Measurements from ENCODE around the gene RPN2.

DNA sequence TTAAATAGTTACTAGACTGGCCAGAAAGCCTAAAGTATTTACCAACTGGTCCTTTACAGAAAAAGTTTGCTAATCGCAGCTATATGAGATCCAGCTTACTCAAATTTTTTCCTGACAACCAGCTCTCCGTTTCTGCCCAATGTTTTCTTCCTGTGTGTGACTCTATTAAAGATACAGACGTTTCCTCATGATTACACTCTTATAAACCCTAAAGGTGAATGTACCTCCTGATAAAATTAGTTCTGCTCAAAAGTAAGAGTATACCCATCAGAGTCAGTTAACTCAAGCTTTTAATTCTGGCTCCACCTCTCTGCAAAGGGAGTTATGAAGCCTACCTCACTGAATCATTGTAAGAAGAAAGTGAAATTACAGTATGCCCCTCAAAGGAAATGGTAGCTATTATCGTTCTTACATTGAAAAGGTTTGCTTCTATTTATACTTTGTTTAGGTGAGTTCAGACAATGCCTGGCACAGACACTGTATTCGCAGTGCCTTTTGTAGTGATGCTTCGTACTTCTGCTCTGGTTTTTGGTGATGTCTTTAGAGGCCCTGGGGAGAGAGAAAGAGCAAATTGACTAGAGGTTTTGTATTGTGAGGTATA lies 10.4 kb downstream of the RPN2 start:
- TF ChIP-seq, protein P1, sequence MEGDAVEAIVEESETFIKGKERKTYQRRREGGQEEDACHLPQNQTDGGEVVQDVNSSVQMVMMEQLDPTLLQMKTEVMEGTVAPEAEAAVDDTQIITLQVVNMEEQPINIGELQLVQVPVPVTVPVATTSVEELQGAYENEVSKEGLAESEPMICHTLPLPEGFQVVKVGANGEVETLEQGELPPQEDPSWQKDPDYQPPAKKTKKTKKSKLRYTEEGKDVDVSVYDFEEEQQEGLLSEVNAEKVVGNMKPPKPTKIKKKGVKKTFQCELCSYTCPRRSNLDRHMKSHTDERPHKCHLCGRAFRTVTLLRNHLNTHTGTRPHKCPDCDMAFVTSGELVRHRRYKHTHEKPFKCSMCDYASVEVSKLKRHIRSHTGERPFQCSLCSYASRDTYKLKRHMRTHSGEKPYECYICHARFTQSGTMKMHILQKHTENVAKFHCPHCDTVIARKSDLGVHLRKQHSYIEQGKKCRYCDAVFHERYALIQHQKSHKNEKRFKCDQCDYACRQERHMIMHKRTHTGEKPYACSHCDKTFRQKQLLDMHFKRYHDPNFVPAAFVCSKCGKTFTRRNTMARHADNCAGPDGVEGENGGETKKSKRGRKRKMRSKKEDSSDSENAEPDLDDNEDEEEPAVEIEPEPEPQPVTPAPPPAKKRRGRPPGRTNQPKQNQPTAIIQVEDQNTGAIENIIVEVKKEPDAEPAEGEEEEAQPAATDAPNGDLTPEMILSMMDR (optimal IDR thresholded peaks at IDR 0.05 in 1 of 3, IDR thresholded peaks at IDR 0.05 in 1 of 3, conservative IDR thresholded peaks at IDR 0.05 in 1 of 3; ENCODE audit: extremely low read depth in 1 of 3, insufficient read depth in 2 of 3, low read length in 3 of 3) = no peak
- no peak for TF ChIP-seq EZH2 (IDR thresholded peaks at IDR 0.05; ENCODE audit: low read length)

All from keratinocyte (primary cell).